ENCODE data around the gene TELO2.

DNA sequence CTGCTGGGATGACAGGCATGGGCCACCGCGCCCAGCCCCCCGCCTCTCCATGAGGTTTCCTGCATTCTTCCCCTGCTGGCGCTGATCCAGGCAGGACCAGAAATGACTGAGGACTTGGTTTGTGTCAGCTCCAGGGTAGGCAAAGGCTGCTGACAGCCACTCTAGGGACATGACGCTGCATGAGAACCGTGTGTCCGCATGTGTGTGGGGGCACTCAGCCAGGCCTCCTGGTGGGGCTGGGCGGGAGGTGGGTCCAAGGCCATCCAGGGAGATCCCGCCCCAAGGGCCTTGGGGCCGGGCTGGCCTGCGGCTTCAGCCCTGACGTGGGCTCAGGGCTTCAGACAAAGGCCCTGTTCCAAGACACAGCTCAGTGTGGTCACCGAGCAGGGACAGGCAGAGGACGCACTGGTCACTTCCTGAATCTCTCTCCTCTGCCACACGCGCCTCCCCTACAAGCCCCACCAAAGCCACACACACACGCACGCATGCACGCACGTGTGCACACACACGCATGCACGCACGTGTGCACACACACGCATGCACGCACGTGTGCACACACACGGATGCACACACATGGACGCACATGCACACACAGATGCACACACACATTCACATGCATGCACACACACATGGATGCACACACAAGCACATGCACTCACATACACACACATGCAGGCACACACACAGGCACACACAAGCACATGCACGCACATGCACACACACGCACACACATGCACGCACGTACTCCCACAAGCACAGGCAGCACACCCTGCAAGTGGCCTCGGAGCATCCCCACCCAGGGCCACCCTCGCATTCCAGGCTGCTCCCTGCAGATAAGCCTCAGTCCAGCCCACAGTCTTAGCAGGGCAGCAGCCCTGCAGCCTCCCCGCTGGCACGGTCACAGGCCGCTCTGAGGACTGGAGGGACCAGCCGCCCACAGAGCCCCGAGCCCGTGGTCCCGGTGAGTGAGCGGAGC, 35.0 kb downstream of the TELO2 start:
- TF ChIP-seq GLIS2 (tag by site-specific recombination; IDR thresholded peaks at IDR 0.05) (no peak), KLF16 (tag by site-specific recombination; IDR thresholded peaks at IDR 0.05) (no peak), TCF7L2 (IDR thresholded peaks at IDR 0.05; ENCODE audit: borderline replicate concordance, low read depth, low read length) (no peak), ZBTB8A (tag by site-specific recombination; IDR thresholded peaks at IDR 0.05) (no peak), ZNF510 (tag by site-specific recombination; IDR thresholded peaks at IDR 0.05; ENCODE audit: insufficient replicate concordance) (no peak)
- TF ChIP-seq, protein P1, sequence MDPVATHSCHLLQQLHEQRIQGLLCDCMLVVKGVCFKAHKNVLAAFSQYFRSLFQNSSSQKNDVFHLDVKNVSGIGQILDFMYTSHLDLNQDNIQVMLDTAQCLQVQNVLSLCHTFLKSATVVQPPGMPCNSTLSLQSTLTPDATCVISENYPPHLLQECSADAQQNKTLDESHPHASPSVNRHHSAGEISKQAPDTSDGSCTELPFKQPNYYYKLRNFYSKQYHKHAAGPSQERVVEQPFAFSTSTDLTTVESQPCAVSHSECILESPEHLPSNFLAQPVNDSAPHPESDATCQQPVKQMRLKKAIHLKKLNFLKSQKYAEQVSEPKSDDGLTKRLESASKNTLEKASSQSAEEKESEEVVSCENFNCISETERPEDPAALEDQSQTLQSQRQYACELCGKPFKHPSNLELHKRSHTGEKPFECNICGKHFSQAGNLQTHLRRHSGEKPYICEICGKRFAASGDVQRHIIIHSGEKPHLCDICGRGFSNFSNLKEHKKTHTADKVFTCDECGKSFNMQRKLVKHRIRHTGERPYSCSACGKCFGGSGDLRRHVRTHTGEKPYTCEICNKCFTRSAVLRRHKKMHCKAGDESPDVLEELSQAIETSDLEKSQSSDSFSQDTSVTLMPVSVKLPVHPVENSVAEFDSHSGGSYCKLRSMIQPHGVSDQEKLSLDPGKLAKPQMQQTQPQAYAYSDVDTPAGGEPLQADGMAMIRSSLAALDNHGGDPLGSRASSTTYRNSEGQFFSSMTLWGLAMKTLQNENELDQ (tag by site-specific recombination; IDR thresholded peaks at IDR 0.05; ENCODE audit: low read depth), result no peak
- TF ChIP-seq, protein P2, sequence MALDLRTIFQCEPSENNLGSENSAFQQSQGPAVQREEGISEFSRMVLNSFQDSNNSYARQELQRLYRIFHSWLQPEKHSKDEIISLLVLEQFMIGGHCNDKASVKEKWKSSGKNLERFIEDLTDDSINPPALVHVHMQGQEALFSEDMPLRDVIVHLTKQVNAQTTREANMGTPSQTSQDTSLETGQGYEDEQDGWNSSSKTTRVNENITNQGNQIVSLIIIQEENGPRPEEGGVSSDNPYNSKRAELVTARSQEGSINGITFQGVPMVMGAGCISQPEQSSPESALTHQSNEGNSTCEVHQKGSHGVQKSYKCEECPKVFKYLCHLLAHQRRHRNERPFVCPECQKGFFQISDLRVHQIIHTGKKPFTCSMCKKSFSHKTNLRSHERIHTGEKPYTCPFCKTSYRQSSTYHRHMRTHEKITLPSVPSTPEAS (tag by site-specific recombination; IDR thresholded peaks at IDR 0.05), result peak; percentile 99
- TF ChIP-seq, protein P3, sequence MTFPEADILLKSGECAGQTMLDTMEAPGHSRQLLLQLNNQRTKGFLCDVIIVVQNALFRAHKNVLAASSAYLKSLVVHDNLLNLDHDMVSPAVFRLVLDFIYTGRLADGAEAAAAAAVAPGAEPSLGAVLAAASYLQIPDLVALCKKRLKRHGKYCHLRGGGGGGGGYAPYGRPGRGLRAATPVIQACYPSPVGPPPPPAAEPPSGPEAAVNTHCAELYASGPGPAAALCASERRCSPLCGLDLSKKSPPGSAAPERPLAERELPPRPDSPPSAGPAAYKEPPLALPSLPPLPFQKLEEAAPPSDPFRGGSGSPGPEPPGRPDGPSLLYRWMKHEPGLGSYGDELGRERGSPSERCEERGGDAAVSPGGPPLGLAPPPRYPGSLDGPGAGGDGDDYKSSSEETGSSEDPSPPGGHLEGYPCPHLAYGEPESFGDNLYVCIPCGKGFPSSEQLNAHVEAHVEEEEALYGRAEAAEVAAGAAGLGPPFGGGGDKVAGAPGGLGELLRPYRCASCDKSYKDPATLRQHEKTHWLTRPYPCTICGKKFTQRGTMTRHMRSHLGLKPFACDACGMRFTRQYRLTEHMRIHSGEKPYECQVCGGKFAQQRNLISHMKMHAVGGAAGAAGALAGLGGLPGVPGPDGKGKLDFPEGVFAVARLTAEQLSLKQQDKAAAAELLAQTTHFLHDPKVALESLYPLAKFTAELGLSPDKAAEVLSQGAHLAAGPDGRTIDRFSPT (tag by site-specific recombination; IDR thresholded peaks at IDR 0.05), result no peak
